Endothelial cell (in vitro differentiated cells): ENCODE measurements around the gene TSC22D1. TPM values are rescaled to one million over a fixed set of nuclear protein-coding genes. Genes with fewer than 3 reads are reported as not detected.
"Not testable (repeated sequence)": the region's sequence is repeated elsewhere in the genome, so short reads cannot be mapped to it uniquely, and the experiment has no call there.

ENCODE experiments used
- DNase-seq: peaks from one replicate; pipeline ENCODE4 v3.0.0; 2021; ENCODE audit warnings: low spot score
- H3K27ac Mint-ChIP-seq: one replicate; pipeline ENCODE4 v1.8.0; 2021; ENCODE audit warnings: mixed read lengths, inconsistent platforms; ENCODE audit not compliant: unreplicated experiment
- H3K27me3 Mint-ChIP-seq: one replicate; pipeline ENCODE4 v1.8.0; 2021; ENCODE audit warnings: mild to moderate bottlenecking, moderate library complexity, mixed read lengths, inconsistent platforms; ENCODE audit not compliant: unreplicated experiment
- H3K36me3 Mint-ChIP-seq: one replicate; pipeline ENCODE4 v1.8.0; 2021; ENCODE audit warnings: mild to moderate bottlenecking, low read depth, mixed read lengths, inconsistent platforms; ENCODE audit not compliant: unreplicated experiment
- H3K4me1 Mint-ChIP-seq: one replicate; pipeline ENCODE4 v1.8.0; 2021; ENCODE audit warnings: mild to moderate bottlenecking, mixed read lengths, inconsistent platforms; ENCODE audit not compliant: unreplicated experiment
- H3K4me3 Mint-ChIP-seq: one replicate; pipeline ENCODE4 v1.8.0; 2021; ENCODE audit warnings: mild to moderate bottlenecking, mixed read lengths, inconsistent platforms; ENCODE audit not compliant: unreplicated experiment
- H3K9me3 Mint-ChIP-seq: one replicate; pipeline ENCODE4 v1.8.0; 2021; ENCODE audit warnings: mixed read lengths, inconsistent platforms; ENCODE audit not compliant: unreplicated experiment
- CTCF ChIP-seq: fragments of 200-600 bp; sonication (generic); IDR thresholded peaks from one replicate; pipeline ENCODE4 v1.5.0; 2021; ENCODE audit warnings: antibody characterized with exemption; ENCODE audit not compliant: unreplicated experiment
- total RNA-seq: library from RNA; stranded (reverse); fragmentation: NEBNext Ultra II Directional; extraction: Animal tissue kit (Norgen Biotek cat#: 25700); gene quantifications from one replicate; pipeline ENCODE4 v1.2.1, GENCODE V29; 2021; ENCODE audit not compliant: unreplicated experiment

Gene TSC22D1
- total RNA-seq, 1 donor from 2014 or later, result 73.0 TPM

- no peaks in the 10 kb centered on the region for H3K4me1 Mint-ChIP-seq
These were observed 25.5 kb upstream of the TSC22D1 start for GRCh38 chr13:44601586-44601985.

GRCh38 chr13:44593861-44594592 lies 17.9 kb upstream of the TSC22D1 start:
- H3K36me3 Mint-ChIP-seq, DNase-seq, H3K9me3 Mint-ChIP-seq, H3K27ac Mint-ChIP-seq, H3K27me3 Mint-ChIP-seq, H3K4me1 Mint-ChIP-seq, H3K4me3 Mint-ChIP-seq: not testable (repeated sequence)

More at GRCh38 chr13:44601586-44601985, 25.5 kb upstream of the TSC22D1 start:
- Mint-ChIP-seq H3K27ac (no peak overlapping the region), H3K36me3 (no peaks in the 10 kb centered on the region), H3K9me3 (no peaks in the 10 kb centered on the region), H3K27me3 (no peaks in the 10 kb centered on the region), H3K4me3 (no peak overlapping the region)
- no peak for TF ChIP-seq CTCF
- DNase-seq, result no peak

- H3K36me3 Mint-ChIP-seq, result no peaks in the 10 kb centered on the region
- no peak overlapping the region for H3K27ac Mint-ChIP-seq
- TF ChIP-seq CTCF, result no peak
- H3K4me3 Mint-ChIP-seq, result no peak overlapping the region
- no peaks in the 10 kb centered on the region for H3K9me3 Mint-ChIP-seq
- no peak for DNase-seq
- peaks cover 7% of the 10 kb centered on the region for H3K4me1 Mint-ChIP-seq
- H3K27me3 Mint-ChIP-seq, result no peaks in the 10 kb centered on the region
These were observed 16.2 kb upstream of the TSC22D1 start for GRCh38 chr13:44592216-44592847.

GRCh38 chr13:44591316-44591715 lies 15.2 kb upstream of the TSC22D1 start:
- no peak overlapping the region for H3K27ac Mint-ChIP-seq
- TF ChIP-seq CTCF, result no peak
- DNase-seq, result no peak
- H3K27me3 Mint-ChIP-seq, result no peaks in the 10 kb centered on the region
- H3K9me3 Mint-ChIP-seq, result no peaks in the 10 kb centered on the region
- peaks cover 7% of the 10 kb centered on the region for H3K4me1 Mint-ChIP-seq
- H3K36me3 Mint-ChIP-seq, result no peaks in the 10 kb centered on the region
- no peak overlapping the region for H3K4me3 Mint-ChIP-seq

GRCh38 chr13:44583137-44583536 lies 7.0 kb upstream of the TSC22D1 start:
- Mint-ChIP-seq H3K4me3 (no peak overlapping the region), H3K4me1 (peaks cover 7% of the 10 kb centered on the region), H3K27ac (no peak overlapping the region), H3K27me3 (no peaks in the 10 kb centered on the region), H3K9me3 (no peaks in the 10 kb centered on the region), H3K36me3 (no peaks in the 10 kb centered on the region)
- TF ChIP-seq CTCF, result no peak
- no peak for DNase-seq
